SK-N-SH treated with all-trans-retinoic acid at 6 μM for 48 hours (cell line): ENCODE measurements around the gene AOX1.

Experiments
- CREB5 ChIP-seq: fragments of 250-450 bp; sonication (Bioruptor Pico); IDR thresholded peaks from 2 replicates; pipeline ENCODE4 v1.5.1; 2020; ENCODE audit warnings: low read depth, mild to moderate bottlenecking, moderate library complexity
- PATZ1 ChIP-seq: fragments of 250-450 bp; sonication (Bioruptor Pico); IDR thresholded peaks from 2 replicates; pipeline ENCODE4 v1.8.0; 2020; ENCODE audit warnings: mild to moderate bottlenecking, moderate library complexity, borderline replicate concordance
- POU6F1 ChIP-seq: fragments of 250-450 bp; sonication (Bioruptor Pico); IDR thresholded peaks from 2 replicates; pipeline ENCODE4 v1.8.0; 2021; ENCODE audit warnings: low read depth, mild to moderate bottlenecking, moderate library complexity, borderline replicate concordance
- TSHZ2 ChIP-seq: fragments of 250-450 bp; sonication (Bioruptor Pico); IDR thresholded peaks from 2 replicates; pipeline ENCODE4 v1.5.0; 2020; ENCODE audit warnings: mild to moderate bottlenecking, moderate library complexity
- ZFP3 ChIP-seq: fragments of 250-450 bp; sonication (Bioruptor Pico); IDR thresholded peaks from 2 replicates; pipeline ENCODE4 v1.5.0; 2020; ENCODE audit warnings: mild to moderate bottlenecking, moderate library complexity
- ZFP30 ChIP-seq: fragments of 450-650 bp; formaldehyde crosslinking; IDR thresholded peaks from 2 replicates; pipeline ENCODE4 v1.5.0; 2022; ENCODE audit warnings: mild to moderate bottlenecking, moderate library complexity

GRCh38 chr2:200658278-200658864 is 72.6 kb downstream of the AOX1 start:
- TF ChIP-seq PATZ1 (CRISPR knock-in tag) (no peak), POU6F1 (CRISPR knock-in tag) (no peak), TSHZ2 (CRISPR knock-in tag) (no peak), CREB5 (CRISPR knock-in tag) (no peak), ZFP3 (CRISPR knock-in tag) (no peak), ZFP30 (no peak)
